AG04450 (cell line): ENCODE data around the gene MX2. TPM values are rescaled to one million over a fixed set of nuclear protein-coding genes. Genes with fewer than 3 reads are reported as not detected.
A peak's percentile ranks its signal among the peaks of the same experiment; 100 is the strongest.

Source experiments
- CTCF ChIA-PET: fragments of 300-600, 350-600 bp; formaldehyde crosslinking; extraction: SDS; loops from one replicate; lab custom pipeline; 2022; ENCODE audit warnings: antibody characterized with exemption, inconsistent platforms; lab: Charles Lee
- POLR2A ChIA-PET: fragments of 350-600 bp; formaldehyde crosslinking; extraction: SDS; loops from one replicate; lab custom pipeline; 2021; ENCODE audit warnings: antibody characterized with exemption, inconsistent platforms; lab: Yijun Ruan, JAX
- DNase-seq: peaks from one replicate; pipeline ENCODE4 v3.0.0-alpha.2; 2011; ENCODE audit warnings: low read depth, low spot score
- H3K27ac ChIP-seq: one replicate; pipeline ENCODE4 v1.5.1; 2012; ENCODE audit warnings: low read depth, low read length, control low read depth
- H3K27me3 ChIP-seq: one replicate; pipeline ENCODE4 v1.6.0; 2012; ENCODE audit warnings: low read length; ENCODE audit not compliant: control insufficient read depth, insufficient read depth
- H3K4me3 ChIP-seq: 2 replicates; pipeline ENCODE4 v1.5.1; 2011; ENCODE audit warnings: mild to moderate bottlenecking, low read depth, low read length, control low read depth
- H3K9me3 ChIP-seq: 2 replicates; pipeline ENCODE4 v1.5.1; 2012; ENCODE audit warnings: low read length; ENCODE audit not compliant: control insufficient read depth, insufficient read depth
- CTCF ChIP-seq: IDR thresholded peaks from 2 replicates; pipeline ENCODE4 v1.5.1; 2011; ENCODE audit warnings: low read depth, low read length, control low read depth, inconsistent platforms
- polyA plus RNA-seq: library from polyadenylated mRNA; depleted of rRNA; stranded (reverse); fragments of >200 nt; gene quantifications from 2 replicates; pipeline ENCODE4 v1.2.3, GENCODE V29; 2011

The MX2 gene
- polyA plus RNA-seq, 1 experiment, result 0.82 TPM

- TF ChIP-seq CTCF, result no peak
- Histone ChIP-seq H3K4me3 (no peak overlapping the region), H3K9me3 (no peaks in the 10 kb centered on the region; the same call in 1 of the 2 replicates), H3K27ac (no peak overlapping the region), H3K27me3 (peaks cover 3% of the 10 kb centered on the region)
- CTCF ChIA-PET, result no interaction called here
- POLR2A ChIA-PET, result no interaction called here
- peak; percentile 6 for DNase-seq
These were observed 4.8 kb downstream of the MX2 start for GRCh38 chr21:41366522-41367151.

GRCh38 chr21:41367301-41367944 lies 5.6 kb downstream of the MX2 start:
- DNase-seq, result no peak
- Histone ChIP-seq H3K27me3 (peaks cover 3% of the 10 kb centered on the region), H3K27ac (no peak overlapping the region), H3K9me3 (no peaks in the 10 kb centered on the region; the same call in 1 of the 2 replicates), H3K4me3 (no peak overlapping the region)
- no peak for TF ChIP-seq CTCF
- CTCF ChIA-PET, result no interaction called here
- POLR2A ChIA-PET, result no interaction called here

GRCh38 chr21:41367945-41368734 lies 6.3 kb downstream of the MX2 start:
- Histone ChIP-seq H3K27me3 (peaks cover 3% of the 10 kb centered on the region), H3K9me3 (no peaks in the 10 kb centered on the region; the same call in 1 of the 2 replicates), H3K4me3 (no peak overlapping the region), H3K27ac (no peak overlapping the region)
- no peak for TF ChIP-seq CTCF
- CTCF ChIA-PET, result interaction anchor here (0.5 kb wide), 1 partner anchor 244 kb away, joined by 3 read pairs; no protein-coding TSS in a partner anchor
- POLR2A ChIA-PET, result interaction anchor here (0.5 kb wide), 1 partner anchor 316 kb away, joined by 16 read pairs; no protein-coding TSS in a partner anchor
- no peak for DNase-seq

- Histone ChIP-seq H3K27ac (no peak overlapping the region), H3K27me3 (peaks cover 3% of the 10 kb centered on the region), H3K4me3 (no peak overlapping the region), H3K9me3 (no peaks in the 10 kb centered on the region; the same call in 1 of the 2 replicates)
- POLR2A ChIA-PET, result interaction anchor here (0.5 kb wide), 1 partner anchor 315 kb away, joined by 16 read pairs; no protein-coding TSS in a partner anchor
- CTCF ChIA-PET, result interaction anchor here (0.9 kb wide), 1 partner anchor 448 kb away, joined by 3 read pairs; no protein-coding TSS in a partner anchor
- DNase-seq, result no peak
- no peak for TF ChIP-seq CTCF
These were observed 6.9 kb downstream of the MX2 start for GRCh38 chr21:41368735-41369104.
